GM21576 (cell line): ENCODE data around the gene ADNP2.

ENCODE experiments used
- ATAC-seq: cut with Tn5 transposase; IDR thresholded peaks from one replicate; pipeline ENCODE4 v1.9.1; 2021; ENCODE audit warnings: mild to moderate bottlenecking, moderate library complexity; ENCODE audit not compliant: unreplicated experiment

Gene ADNP2

DNA sequence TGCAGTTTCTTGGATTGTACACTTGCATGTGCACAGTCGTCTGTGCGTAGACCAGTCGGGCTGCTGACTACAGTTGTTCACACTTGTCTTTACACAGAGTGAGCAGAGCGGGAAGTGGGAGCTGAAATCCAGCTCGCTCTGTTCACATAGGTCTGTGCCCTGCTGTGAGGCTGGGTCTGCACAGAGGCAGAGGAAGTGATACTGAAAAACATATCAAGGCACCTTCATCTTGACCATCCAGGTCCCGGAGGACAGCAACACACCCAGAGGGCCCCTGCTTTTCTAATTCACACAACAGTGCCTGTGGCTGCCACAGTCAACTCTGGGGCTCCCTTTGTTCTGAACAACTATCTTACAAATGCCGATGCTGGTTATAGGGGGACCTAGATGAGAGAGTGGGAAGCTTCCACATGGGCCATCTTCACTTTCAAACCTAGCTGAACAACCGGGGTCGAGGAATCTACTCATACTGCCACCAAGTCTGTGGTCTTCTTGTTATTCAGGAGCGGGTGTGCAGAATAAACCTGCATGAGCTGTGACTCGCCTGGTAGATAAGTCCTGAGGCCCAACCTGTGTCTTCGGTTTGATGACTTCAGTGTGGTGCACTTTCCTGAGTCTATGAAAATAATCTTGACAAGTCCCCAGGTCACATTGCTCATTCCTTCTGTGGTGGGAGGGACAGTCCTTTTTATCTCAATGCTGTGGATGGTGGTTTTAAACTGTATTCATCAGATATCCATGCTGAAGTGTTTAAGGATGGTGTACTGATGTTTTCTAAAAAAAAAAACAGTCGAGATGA, 3.5 kb upstream of the ADNP2 start:
- ATAC-seq = peak; percentile 60

DNA sequence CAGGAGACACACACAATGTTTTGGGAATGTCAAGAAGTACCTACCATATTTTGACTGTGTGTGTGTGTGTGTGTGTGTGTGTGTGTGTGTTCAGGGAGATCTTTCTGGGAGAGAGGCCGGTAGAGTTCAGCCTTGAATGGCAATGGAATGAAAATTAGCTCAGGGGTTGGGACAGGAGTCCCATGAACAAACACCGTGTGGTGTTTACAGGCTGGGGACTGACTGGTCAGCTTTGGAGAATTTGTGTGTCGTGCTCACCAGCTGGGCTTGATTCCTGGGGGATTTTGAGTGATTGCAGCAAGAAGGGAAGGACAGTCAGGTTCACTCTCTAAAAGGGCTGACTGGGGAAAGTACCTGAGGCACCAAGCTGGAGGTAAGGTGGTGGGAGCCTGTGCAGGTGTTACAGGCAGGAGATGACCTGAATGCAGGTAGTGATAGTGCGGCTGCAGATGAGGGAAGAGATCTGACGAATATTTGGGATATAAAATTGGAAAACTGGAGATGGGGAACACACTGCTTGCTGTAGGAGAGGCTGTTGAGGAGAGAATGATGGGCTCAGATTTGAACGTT, 2.5 kb upstream of the ADNP2 start:
- no peak for ATAC-seq

DNA sequence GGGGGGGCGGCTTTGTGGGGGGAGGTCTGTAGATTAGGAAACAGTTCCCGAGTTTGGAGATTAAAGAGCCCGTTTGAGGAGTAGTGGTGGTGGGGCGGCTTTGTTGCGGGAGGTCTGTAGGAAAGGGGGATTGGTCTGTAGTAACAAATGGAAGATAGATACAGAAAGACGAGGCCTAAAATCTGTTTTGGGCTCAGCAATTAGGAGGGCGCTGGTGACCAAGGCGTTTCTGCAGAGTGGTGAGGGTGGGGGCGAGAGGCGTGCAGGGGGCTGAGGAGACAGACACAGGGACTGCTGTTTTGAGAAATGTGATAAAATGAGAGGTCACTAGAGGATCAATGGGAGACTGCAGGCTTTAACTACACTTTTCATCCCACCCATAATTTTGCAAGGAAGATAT, 1.6 kb upstream of the ADNP2 start:
- no peak for ATAC-seq

DNA sequence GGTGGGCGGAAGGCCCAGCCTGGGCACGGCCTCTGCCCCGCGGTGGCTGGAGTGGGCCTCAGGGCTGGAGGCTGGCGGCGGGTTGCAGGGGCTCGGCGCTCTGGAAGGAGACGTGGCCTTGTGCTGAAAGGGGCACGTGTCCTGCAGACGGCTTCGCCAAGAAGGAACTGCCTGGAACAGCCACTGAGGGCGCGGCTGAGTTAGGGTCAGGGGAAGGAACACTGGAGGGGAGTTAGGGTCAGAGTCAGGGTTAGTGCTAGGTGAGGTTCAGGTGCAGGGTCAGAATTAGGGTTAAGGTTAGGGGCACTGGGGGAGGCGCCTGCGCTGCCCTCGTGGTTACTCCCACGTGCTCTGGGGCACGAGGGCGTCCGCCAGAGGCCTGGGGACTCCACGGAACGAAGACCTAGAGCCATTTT, 933 bp upstream of the ADNP2 start:
- ATAC-seq = no peak

DNA sequence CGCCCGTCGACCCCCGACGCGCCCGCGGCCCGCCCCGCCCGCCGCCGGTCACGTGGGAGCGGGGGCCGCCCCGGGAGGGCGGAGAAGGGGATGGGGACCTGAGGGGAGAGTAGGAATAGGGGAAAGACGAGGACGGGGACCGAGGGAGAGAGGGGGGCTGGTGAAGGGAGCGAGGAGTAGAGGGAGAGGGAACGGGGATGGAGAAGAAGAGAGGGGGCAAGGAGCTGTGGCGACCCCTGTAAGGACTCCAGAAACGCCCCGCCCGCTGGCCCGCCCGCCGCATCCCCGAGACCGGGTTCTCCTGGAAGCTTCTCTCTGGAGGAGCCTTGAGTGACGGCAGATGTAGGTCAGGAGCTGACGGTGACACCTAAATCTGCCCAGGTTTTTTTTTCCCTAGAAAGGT, 615 bp downstream of the ADNP2 start:
- ATAC-seq = peak; percentile 15

DNA sequence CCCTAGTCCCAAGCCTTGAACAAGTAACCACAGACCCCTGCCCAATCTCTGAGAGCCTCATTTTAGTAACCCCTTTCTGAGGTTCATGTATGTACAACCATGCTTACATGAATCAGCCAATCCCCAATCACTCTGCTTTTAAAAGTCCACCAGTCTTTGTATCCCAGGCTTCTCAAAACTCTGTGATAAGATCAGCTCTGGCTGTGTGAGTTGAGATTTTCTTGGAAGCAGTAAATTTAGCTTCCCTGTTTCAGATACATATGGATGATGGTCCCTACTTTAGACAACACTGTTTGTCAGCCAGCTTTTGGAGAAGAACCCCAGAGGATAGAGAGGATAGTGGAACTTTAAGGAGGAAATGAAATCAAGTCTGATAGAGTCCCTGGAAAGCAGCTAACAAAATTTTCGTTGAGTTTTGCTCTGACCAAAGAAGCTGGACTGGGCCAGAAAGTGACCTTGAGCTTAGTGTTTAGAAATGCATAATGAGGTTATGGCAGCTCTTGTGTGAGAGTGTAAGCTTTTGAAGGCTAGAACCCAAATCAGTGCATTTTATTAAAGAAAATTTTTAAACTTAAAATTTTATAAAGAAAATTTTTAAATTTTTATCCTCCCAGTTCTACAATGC, 3.7 kb downstream of the ADNP2 start:
- ATAC-seq = no peak

DNA sequence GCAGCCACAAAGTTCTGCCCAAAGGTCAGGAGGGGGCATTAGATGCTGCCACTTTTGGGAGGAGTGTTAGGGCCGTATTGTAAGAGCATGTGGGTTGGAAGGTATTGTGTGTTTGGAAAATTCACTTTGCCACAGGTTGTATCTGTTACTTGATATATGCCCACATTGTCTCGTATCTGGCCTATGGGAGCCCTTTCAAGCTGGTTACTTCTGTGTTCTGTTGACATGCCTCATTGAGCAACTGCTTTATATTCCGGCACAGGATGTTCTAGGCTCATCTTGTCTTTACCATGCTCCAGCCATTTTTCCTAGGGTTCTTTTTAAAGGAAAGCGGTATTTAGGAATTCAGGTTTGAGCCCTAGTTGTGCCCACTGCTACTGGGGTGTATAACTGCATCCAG, 6.0 kb downstream of the ADNP2 start:
- no peak for ATAC-seq

DNA sequence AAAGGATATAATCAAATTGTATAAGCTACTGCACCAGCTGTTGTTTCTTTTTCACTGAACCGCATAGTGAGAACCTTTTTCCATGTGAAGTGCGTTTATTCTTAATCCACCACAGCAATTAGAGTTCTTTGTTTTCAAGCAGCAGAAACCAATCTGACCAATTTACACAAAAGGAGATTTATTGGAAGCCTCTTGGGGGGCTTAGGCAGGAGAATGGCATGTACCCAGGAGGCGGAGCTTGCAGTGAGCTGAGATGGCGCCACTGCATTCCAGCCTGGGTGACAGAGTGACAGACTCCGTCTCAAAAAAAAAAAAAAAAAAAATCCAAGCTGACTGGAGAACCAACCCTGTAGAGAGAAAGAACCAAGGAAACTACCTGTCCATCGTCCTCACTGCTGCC, 10.0 kb downstream of the ADNP2 start:
- no peak for ATAC-seq

DNA sequence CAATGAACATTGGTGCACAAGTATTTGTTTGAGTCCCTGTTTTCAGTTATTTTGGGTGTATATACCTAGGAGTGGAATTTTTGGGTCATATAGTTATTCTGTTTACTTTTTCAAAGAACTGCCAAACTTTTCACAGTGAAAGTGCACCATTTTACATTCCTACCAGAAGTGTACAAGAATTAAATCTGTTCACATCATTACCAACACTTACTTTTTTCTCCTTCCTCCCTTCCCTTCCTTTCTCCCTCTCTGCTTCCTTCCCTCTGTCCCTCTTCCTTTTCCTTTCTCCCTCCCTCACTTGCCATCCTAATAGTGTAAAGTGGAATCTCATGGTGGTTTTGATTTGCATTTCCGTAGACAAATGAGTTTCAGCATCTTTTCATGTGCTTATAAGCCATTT, 11.9 kb downstream of the ADNP2 start:
- no peak for ATAC-seq

DNA sequence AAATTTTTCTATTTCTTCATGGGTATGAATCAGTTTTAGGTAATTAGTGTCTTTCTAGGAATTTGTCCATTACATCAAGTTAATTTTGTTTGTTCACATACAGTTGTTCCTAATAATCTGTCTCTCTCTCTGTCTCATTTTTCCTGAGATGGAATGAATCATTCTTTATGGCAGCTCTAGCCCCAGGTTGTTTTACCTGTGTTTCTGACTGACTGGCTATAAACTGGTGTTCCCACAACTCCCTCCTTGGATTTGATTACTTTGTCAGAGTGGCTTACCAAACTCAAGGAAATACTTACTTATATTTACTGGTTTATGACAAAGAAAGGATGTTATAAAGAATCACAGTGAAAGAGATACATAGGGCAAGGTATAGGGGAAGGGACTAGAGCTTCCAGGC, 15.1 kb downstream of the ADNP2 start:
- ATAC-seq = no peak

DNA sequence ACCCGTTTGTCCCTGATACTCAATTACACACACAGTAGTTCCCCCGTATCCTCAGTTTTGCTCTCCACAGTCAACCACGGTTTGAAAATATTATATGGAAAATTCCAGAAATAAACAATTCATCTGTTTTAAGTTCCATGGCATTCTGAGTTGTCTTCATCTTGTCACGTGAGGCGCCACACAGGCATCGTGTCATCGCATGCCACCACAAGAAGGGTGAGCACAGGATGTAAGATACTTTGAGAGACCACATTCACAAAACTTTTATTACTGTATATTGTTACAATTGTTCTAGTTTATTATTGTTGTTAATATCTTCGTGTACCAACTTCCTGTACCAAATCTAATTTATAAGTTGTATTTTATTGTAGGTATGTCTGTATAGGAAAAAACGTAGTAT, 17.7 kb downstream of the ADNP2 start:
- no peak for ATAC-seq

DNA sequence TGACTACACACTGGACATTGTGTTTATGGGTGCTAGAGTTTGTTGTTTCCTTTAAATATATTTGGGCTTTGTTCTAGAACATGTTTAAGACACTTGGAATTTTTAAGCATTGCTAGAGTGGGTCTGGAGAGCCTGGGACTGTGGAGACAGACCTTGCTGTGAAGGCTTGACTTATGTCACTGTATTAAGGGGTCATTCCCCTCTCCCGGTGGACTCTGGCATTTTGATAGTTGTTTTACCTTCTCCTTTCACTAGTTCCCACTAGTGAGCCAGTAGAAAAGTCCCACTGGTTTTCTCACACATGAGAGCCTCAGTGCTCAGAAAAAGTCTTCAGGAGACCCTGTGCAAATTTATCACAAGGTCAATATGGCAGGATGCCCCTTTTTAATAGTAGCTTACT, 18.6 kb downstream of the ADNP2 start:
- no peak for ATAC-seq

DNA sequence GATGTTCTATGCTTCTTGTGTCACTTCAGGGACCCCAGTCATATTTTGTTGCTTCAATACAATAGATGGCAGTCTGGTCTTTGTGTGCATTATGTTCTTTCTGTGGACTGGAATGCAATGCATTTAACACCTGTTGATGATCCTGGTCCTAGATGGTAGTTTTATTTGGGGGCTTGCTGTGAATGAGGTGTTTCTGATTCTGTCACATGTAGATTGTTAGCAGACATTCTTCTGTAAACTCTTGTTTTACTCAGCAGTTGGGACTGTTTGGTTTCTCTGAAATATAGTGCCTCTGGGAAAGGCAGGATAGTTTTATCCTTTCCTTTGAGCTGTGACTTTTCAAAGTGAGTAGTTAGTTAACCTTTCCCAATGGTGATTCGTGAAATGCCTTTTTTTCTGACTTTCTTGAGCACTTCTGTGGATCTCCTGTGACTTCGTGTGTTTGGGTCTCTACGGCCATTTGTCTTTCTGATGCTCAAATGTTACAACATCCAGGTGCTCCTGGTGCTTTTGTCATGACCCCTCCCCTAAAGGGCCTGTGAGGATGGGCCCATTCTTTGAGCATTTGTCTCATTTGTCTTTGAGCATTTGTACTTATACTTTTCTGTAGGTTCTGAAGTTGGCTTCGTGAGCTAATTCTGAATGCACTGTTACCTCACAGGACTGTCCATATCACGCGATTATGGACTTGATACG, 20.8 kb downstream of the ADNP2 start:
- ATAC-seq = no peak

DNA sequence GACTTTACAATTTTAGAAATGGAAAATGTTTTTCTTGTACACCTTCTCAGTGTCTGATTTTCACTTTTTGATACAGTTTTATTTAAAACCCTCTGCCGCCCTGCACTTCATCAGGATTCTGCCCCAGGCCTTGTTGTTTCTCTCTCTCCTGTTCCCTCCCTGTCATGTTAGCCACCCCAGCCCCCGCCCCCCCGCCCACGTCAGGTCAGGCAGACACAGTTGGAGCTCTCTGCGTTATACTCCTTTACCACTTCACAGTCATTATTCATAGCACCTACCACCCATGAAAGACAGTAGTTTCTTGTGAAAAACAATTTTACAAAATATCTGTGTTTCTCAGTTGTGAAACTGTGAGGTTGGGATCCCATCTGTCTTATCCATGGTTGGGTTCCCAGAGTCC, 21.5 kb downstream of the ADNP2 start:
- no peak for ATAC-seq

DNA sequence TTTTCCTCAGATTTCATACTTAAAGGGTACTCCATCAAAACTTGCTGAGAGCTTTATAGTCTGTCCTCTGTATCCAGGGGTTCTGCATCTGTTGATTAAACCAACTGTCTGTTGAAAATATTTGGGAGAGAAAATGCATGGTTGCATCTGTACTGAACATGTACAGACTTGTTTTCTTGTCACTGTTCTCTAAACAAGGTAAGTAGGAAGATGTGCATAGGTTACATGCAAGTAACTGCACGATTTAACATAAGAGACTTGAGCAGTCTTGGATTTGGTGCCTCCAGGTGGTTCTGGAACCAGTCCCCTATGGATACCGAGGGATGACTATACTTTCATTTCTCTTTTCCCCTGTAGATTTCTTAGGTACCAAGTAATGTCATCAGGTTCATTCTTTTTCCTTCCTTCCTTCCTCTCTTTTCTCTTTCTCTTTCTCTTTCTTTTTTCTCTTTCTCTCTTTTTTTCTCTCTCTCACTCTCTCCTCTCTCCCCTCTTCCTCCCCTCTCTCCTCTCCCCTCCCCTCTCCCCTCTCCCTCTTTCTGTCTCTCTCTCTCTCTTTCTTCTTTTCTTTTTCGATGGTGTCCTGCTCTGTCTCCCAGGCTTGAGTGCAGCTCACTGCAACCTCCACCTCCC, 23.2 kb downstream of the ADNP2 start:
- no peak for ATAC-seq

DNA sequence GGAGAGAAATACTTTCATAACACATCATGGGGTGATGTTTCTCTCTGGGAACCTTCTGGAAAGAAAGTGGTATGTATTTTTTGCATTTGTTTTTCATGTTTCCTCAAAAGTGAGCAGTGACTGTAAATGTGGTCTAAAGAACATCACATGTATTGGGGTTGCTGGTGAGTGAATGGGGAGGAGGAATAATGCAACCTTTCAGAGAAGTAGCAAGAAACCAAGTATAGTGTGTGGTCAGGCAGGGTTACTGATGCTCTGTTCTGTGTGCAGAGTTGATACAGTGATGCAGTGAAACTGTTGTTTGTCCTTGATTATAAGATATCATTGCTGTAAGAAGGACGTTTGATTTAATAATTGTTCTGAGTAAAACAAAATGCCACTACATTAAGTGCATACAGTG, 24.1 kb downstream of the ADNP2 start:
- ATAC-seq = no peak

DNA sequence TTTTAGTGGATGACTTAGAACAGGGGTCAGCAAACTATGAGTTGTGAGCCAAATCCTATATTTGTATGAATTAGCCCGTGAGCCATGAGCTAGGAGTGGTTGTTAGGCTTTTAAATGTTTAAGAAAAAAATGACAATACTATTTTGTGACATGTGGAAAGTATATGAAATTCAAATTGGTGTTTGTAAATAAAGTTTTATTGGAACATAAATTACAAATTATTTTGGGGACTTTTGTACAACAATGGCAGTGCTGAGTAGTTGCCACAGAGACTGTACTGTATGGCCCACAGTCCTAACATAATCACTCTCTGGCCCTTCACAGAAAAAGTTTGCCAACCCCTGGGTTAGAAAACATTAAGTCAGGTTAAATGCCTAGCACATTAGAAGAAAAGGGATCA, 26.1 kb downstream of the ADNP2 start:
- no peak for ATAC-seq

DNA sequence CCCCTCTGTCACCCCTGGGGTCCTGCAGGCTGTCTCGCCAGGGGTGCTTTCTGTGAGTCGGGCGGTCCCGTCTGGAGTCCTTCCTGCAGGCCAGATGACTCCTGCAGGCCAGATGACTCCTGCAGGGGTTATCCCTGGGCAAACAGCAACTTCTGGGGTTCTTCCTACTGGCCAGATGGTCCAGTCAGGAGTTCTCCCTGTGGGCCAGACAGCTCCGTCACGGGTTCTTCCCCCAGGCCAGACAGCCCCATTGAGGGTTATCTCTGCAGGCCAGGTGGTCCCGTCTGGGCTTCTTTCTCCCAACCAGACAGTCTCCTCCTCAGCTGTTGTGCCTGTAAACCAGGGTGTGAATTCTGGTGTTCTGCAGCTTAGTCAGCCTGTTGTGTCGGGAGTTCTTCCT, 27.6 kb downstream of the ADNP2 start:
- no peak for ATAC-seq

DNA sequence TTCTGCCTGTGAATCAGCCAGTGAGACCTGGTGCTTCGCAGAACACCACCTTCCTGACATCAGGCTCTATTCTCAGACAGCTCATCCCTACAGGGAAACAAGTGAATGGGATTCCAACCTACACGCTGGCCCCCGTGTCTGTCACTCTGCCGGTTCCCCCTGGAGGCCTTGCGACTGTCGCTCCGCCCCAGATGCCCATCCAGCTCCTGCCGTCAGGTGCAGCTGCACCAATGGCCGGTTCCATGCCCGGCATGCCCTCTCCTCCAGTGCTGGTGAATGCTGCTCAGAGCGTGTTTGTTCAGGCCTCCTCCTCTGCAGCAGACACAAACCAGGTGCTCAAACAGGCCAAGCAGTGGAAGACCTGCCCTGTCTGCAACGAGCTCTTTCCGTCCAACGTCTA, 28.1 kb downstream of the ADNP2 start:
- ATAC-seq = no peak

DNA sequence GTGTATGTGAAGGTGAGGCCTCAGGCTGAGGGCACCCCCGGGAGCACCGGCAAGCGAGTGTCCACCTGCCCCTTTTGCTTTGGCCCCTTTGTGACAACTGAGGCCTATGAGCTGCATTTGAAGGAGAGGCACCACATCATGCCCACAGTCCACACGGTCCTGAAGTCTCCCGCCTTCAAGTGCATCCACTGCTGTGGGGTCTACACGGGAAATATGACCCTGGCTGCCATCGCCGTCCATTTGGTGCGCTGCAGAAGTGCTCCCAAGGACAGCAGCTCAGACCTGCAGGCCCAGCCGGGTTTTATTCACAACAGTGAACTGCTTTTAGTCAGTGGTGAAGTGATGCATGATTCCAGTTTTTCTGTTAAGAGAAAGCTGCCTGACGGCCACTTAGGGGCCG, 28.9 kb downstream of the ADNP2 start:
- no peak for ATAC-seq

DNA sequence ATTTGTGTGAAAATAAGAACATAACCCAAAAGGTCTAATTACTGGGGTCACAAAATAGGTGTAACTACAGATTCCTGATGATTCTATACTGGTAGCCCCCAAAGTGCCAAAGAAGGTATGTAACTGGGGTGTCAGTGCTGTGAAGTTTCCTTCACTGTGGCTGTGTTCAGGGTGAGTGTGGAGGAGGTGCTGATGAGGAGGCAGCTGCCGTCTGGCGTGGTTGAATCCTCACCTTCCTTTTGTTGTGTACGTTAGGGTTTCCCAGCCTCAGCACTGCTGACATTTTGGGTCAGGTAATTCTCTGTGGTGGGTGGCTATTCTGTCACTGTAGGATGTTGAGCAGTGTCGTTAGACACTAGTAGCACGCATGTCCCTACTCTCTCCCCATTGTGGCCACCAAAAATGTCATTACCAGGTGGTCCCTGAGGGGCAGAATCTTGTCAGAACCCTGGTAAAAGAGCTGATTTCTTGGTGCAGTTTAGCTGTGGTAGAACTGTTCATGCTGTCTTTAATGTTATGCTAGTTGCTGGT, 31.5 kb downstream of the ADNP2 start:
- no peak for ATAC-seq
